Stimulated activated CD4-positive, alpha-beta T cell treated with anti-CD3 and anti-CD28 coated beads, Interleukin-1b, Interleukin-23, amount 100 ng/mL, for 4 hours (primary cell): Measurements from ENCODE around the gene AKT3.

ENCODE experiments used
- DNase-seq, 2 donors: peaks; one replicate each; pipeline ENCODE4 v3.0.0-alpha.2; 2020; ENCODE audit warnings: low read depth in 2 of 2

Gene AKT3

DNA sequence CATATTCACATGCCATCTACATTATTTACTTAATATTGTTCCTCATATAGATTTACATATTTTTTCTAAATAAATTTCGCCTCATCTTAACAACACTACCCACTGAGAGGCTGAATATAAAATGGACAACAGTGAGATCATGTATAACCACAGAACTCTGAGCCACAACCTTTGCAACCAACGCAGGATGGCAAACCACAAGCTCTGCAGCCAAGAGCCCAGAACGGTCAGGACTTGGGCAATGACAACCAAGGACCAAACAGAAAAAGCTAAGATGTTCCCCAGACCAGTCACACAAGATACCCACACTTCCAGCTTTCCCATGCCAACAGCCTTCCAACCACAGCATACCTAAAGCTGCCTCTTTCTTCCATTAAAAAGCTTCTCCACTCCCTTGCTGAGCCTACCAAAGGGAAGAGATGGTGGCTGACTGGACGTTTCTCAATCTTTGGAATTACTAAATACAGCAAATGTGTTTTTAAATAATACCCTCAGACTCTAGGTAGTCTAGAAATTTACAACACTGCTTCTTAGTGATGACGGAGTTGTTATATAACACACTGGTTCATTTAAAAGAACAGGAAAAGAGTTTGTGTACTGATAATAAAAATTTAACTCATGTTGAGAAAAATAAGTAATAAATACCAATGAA, 117.9 kb downstream of the AKT3 start:
- DNase-seq: no peak

DNA sequence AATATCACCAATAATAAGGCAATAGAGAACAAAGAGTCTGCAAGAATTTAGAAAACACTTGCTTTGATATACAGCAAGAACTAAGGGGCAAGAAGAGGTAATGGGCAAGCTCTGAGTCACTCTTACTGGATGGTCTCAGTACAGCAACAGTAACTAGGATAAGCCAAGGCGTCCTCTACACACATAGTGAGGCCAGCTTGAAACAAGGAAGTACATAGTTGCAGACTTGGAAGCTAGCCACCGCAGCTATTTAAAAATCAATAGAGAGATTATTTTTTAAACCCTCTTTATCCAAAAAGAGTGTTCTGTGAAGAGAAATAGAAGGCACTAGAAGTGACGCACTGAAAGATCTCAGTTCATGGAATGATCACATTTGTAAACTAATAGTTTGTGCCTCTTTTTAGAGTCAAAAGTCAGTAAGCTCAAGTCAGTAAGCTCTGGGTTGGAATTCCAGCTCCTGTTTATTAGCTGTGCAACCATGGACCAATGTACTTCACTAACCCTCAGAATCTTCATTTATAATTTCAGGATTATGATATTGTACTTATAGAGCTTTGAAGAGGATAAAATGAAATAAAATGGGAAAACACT, 118.6 kb downstream of the AKT3 start:
- DNase-seq: no peak

DNA sequence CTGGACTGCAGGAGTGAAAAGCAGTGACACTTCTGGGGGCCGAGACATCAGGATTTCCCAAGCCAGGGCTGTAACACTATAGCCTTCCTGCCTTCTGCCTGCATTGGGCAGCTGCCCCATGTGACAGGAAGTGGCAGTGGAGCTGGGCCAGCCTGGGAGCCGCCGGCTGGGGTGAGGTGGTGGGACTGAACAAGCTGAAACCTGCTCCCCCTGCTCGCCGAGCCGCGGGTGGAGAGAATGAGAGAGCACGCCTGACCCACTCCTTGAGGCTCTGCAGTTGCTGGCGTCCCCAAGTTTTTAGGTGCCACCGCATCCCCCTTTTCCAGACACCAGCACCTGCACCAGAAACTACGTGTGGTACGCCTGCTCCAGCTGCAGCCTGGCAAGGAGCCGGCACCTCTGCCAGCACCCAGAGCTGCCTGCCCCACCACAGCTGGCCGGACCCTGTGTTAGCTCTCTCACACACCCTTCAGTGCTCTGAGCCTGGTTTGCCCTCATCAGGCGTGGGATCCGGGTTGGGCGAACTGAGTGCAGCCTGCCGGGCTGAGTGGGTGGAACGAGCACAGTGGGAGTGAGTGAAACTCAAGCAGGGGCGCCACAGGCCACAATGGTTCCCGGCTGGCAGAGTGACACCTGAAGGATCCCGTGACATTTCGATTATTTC, 119.4 kb downstream of the AKT3 start:
- DNase-seq: no peak

DNA sequence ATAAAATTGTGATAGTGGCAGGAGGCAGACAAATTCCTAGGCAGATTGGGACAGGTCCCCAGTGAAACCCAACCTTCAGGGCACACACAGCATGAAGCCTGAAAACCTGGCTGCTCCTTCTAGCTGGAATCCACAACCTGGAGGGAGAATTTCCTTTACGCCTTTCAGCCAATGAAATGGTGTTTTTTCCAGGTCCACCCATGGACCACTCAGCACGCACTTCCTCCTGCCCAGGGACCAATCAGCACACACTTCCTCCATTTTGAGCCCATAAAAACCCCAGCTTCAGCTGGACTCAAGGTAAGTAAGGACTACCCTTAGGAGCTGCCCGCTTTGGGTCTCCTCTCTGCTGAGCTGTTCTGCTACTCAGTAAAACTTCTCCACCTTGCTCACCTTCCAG, 120.1 kb downstream of the AKT3 start:
- no peak for DNase-seq

DNA sequence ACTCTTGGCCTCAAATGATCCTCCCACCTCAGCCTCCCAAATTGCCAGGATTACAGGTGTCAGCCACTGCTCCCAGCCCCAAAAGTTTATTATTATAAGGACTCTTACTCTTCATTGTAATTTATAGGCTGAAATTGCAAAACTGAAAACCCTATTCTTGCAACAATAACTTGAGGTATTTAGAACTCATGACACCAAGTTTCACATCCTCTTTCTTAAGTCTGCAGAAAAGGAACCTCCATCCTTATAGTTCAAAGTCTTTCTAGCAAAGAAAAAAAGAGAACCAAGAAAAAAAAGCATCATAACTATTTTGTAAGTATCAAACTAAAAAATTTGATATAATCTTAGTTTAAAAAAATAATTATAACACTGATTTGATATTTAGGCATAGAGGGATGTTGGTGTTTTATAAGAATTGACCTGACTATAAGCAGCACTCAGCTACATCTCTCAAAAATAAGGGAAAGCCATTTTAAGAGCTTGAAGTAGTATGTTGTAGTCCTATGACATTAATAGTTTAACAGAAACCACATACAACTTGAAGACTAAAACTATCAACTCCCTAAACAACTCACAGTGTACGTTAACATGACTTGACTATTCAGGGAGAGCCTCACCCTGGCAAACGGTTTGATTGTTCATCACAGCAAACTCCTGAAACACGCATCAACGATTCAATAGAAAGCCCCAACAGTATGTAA, 122.4 kb downstream of the AKT3 start:
- DNase-seq: no peak

DNA sequence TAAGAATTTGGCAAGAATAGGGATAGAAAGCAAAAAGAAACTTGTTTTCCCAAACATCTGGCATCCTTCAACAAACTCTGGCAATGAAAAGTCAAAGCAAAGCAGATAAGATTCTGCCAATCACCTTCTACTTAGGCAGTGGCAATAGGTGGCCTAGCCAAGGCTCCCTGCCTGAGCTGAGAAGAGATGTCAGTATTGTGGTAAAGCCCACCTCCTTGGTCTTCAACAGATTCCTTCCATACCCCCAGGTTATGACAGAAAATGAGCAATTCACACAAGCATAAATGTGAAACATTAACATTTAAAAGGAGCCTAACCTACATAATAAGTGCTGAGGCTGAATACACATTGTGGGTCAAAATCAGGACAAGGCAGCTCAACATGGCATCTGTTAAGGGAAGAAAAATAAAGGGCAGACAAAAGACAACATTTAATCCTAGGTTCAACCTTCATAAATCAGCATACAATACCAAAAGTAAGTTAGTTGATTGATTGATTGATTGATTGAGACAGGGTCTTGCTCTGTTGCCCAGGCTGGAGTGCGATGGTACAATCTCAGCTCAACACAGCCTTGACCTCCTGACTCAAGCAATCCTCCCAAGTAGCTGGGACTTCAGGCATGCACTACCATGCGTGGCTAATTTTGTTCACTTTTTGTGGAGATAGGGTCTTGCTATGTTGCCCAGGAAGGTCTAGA, 123.1 kb downstream of the AKT3 start:
- DNase-seq: no peak

DNA sequence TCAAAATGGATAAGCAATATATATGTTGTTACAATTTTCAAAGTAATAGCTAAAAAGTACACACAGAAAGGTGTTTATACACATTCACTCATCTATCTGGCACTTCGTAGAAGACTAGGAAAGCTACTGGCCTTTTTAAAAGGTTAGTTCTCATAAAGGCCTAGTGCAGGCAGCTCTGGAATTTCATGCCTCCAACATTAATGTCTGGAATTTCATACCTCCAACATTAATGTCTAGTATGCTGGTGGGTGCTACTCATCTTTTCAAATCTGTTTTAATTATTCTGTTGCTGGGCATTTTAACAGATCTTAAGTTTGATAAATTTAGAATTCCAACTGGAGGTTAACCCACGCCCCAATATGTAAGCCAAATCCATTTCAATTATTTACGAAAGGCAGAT, 124.2 kb downstream of the AKT3 start:
- DNase-seq: no peak

DNA sequence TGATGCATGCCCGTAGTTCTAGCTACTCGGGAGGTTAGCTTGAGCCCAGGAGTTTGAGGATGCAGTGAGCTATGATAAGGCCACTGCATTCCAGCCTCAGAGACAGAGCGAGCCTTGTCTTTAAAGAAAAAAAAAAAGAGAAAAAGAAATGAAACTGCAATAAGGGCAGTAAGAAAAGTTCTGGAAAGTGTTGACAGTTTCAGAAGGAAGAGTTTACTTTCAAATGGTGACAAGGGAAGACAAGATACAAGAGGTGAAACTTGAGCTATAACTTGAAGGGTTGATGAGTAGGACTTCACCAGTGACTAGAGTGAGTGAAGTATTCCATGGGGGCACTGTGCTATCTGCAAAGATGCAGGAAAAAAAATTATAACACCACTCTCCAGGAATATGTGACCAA, 125.0 kb downstream of the AKT3 start:
- DNase-seq: no peak

DNA sequence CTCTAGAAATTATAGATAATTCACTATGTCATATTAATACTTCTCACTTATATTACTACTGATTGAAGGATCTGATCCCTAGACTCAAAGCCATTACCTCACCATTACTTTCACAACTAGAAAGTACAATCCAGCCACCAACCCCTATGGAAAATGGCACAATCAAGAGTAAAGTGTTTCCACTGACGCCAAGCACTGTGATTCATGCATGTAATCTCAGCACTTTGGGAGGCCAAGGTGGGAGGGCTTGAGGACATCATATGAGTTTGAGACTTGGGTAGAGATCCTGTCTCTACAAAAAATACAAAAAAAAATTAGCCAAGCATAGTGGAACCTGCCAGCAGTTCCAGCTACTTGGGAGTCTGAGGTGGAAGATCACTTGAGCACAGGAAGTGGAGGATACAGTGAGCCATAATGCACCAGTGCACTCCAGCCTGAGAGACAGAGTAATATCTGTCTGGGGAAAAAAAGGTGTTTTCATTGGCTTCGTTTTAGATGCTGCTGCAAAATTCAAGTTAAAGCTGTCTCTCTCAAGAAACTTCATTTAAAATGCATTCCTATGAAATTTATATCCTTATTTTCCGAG, 126.5 kb downstream of the AKT3 start:
- no peak for DNase-seq

DNA sequence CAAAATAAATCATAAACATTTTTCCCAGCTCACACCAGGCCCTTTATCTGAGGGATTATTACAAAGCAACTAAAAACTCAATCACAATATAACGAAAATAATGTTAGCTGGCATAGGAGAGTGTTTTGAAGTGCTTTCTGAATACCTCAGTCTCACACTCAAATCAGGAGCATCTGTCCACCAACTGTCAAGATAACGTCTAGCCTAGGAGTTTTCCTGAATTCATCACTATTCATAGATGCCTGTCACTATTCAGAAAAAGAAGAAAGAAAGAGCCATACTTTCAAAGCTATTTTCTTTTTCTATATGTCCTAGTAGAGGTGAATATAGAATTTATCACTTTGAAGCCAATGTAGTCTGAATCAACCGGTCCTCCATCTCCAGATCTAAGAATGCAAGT, 127.0 kb downstream of the AKT3 start:
- no peak for DNase-seq

DNA sequence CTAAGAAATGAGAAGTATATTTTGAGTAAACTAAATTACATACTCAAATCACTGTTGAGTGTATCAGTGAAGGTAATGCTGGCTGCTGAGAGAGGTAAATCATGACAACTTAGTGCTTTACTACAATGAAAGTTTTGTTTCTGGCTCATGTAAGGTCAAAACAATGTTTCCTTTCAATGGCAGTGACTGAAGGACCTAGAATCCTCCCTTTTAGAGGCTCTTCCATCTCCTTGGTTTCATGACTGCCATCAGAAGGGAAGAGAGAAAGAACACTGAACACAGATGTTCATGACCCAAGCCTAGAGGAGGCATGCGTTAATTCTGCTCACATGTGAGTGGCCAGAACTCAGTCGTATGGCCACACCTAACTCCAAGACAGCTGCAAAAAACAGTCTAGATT, 130.6 kb downstream of the AKT3 start:
- no peak for DNase-seq

DNA sequence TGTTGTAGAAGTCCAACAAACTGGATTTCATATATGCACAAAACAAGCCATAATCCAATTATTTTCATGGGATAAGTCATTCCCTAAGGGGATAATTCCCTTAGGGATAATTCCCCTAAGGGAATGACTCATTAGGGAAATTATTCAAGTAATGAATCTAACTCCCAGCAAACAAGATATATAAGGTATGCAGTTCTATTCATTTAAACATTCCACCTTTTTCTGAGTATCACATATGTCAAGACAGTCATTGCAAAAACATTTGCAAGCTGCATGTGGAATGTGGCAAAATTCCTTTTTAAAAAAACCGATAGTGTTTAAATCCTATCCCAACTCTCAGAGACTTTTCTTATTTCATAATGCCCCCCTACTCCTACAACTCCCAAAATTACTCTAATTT, 131.2 kb downstream of the AKT3 start:
- DNase-seq: no peak

DNA sequence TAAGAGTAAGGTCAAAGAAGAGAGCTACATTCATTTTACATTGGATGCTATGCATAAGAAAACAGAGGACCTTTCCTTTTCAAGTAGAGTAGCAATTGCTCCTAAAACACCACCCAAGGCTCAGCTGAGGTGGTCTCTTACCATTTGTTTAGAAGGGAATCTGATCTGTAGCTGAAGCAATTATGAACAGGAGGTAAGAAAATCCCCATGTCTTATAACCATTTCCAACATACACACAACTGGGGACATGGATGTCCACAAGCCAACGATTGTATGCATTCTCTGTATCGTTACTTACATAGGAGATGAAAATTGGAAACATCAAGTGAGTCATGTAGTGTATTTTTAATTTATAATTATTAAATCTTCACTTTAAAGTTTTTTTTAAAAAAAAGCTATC, 132.0 kb downstream of the AKT3 start:
- no peak for DNase-seq

DNA sequence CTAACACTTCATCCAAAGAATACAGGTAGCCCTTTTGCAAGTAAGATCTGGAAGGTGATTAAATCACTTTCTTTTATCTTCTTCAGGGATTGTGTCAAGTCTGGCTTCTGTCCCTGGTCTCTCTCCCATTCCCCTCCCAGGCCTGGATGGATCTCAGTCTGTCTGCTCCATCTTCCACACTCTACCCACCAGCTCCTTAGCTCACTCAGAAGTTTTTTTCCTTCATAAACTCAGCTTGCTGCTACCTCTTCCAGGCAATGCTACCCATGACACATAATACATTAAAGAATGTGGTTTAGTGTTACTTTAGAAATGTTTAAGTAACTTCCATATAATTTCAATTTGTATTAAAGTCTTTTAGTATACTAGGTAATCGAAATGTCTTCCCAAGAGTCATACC, 133.1 kb downstream of the AKT3 start:
- DNase-seq: no peak

DNA sequence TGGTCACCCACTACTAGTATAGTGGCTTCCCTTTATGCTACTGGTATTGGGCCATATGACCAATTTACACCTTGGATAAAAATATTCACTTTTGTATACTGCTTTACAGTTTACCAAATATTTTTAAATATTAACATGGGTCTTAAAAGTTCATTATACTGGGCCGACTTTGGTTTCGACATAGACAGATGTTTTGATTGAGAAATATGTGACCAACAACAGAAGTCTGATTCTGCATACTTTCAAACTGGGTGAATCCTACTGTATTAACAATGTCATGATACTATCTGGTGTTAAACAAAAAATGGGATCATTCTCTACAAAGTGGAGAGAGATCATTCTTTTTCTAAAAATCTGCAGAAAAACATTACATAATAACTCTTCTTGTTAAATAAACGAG, 134.8 kb downstream of the AKT3 start:
- no peak for DNase-seq

DNA sequence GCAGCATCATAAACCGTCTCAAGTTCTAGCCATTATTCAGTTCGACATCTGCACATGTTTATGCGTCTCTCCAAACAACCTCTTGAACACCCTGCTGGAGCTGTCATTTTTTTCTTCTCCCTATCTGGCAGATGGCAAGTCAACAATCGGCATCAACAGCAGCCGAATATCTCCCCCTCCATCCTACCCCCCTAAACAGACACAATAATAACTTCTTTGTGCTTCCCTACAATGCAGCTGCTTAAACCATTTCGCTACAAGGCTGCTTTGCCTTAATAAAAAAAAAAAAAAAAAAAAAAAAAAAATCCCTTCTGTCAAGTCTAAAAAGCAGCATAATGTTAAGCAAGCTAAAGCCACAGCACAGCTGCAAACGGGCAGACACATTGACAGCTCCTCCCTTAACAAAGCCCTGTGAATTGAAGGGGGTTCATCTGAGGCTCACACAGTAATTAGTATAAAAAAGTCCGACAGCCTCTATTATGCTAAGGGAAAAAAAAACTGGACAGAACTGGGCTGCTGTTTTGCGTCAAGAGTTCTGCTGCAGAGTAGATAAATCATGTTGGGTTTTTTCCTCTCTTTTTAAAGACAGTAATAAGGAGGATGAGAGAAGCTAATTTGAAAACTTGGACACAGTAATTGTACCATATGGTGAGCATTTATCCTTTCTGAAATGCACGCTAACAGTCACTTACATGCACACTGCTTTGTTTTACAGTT, 136.4 kb downstream of the AKT3 start:
- DNase-seq: no peak

DNA sequence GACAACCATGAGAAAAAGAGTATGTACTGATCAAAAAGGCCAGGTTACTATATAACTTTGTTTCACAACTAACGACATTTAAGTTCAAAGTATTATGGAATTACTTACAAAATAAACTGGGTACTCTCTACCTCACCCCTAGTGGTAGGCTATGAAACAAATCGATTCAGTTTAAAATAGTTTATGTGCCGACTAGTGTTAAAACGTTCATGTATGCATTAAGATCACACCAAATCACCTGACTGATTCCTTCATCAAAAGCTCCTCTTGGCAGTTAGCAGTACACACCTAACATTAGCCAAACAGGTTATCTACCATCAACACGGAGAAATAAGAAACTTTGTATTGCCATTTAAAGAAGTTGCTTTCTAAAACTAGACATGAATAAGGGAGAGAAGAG, 137.1 kb downstream of the AKT3 start:
- no peak for DNase-seq

DNA sequence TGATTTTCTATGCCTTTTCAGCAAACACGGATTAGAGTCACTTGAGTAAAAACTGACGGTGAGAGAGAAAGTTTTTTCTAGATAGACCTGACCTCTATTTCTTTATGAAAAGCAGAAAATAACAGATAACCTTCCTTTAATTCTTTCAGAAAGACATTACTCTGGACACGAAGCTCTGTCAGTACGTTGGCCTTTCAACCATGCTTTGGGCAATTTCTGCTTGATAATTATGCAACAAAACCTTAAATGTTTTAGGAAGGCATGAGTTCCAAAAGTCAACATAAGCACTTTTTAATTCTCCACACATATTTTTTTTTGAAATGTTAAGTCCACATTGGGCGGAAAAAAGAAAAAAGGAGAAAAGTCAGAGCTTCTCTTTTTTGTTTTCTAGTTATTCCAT, 137.8 kb downstream of the AKT3 start:
- no peak for DNase-seq

DNA sequence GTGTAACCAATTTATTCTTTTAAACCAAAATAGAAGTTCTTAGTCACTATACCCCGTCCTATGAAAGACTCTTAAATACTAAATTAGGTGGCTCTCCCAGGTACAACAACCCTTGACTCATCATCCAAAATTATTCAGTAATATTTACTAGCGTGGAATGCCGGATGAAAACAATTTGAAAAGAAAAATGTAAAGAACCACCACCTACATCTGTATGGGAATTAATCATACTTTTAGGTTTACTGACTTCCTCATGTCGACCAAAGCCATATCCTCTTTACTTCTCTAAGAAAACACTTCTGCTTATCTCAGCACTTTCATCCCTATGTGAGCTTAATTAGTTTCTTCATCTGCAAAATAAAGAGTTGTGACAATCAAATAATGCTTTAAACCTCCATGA, 139.6 kb downstream of the AKT3 start:
- no peak for DNase-seq

DNA sequence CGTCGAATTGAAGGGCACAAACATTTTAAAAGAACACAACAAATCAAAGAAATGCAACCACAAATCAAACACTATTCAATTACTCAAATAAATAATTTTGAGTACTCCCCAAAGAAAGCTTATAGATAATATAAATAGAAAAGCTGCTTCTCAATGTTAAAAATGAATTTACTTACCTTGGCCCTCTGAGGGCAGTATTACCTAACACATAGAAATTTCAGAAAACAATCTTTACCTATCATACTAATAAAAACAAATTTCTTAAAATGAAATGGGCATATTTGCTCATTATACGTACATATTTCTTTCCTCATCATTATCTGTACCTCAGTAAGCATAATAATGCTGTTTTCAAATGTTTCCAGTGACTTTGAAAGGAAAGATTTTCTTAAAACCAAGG, 141.8 kb downstream of the AKT3 start:
- DNase-seq: no peak

DNA sequence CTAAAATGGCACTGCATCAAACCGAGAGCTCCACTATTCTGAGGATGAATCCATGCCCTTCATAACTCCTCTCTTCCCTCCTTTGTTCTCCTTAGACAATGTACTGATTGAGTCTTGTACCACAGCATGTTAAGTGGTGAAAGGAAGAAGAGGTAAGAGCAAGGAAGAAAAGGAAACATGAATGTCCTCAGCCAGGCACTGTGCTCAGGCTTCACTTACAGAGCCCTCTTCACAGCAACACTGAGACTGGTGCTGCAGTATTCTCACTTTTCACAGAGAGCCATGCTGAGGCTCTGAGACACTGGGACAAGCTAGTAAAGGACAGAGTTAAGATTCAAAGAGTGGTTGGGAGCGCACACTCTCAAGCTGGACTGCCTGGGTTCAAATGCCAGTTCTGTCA, 143.5 kb downstream of the AKT3 start:
- no peak for DNase-seq
